Measurements from ENCODE around the gene CTAGE4. TPM values are rescaled to one million over a fixed set of nuclear protein-coding genes. Genes with fewer than 3 reads are reported as not detected.

Gene CTAGE4
- total and polyA plus RNA-seq, 2 experiments from 2014 or later = 4.3 to 10.1 TPM

Other genes starting within 250 kb of the CTAGE4 start
- not detected in 2 replicates for gene OR2F2, start 248.2 kb upstream of the CTAGE4 start, total RNA-seq (2014; rRNA removed; shearing (Covaris generic))
- gene OR2F2, start 248.2 kb upstream of the CTAGE4 start, polyA plus RNA-seq (2016; fragmentation: Nextera tagmentation; extraction: Ambion mirVana) = not detected in 2 replicates
- gene OR2F1, start 228.6 kb upstream of the CTAGE4 start, total RNA-seq (2014; rRNA removed; shearing (Covaris generic)) = 0.04 TPM in 1 of 2 replicates, not detected in the other
- gene OR2F1, start 228.6 kb upstream of the CTAGE4 start, polyA plus RNA-seq (2016; fragmentation: Nextera tagmentation; extraction: Ambion mirVana) = not detected in 2 replicates
- gene OR6B1, start 183.1 kb upstream of the CTAGE4 start, total RNA-seq (2014; rRNA removed; shearing (Covaris generic)) = not detected in 2 replicates
- gene OR6B1, start 183.1 kb upstream of the CTAGE4 start, polyA plus RNA-seq (2016; fragmentation: Nextera tagmentation; extraction: Ambion mirVana) = not detected in 2 replicates
- not detected in 2 replicates for gene OR2A5, start 134.5 kb upstream of the CTAGE4 start, total RNA-seq (2014; rRNA removed; shearing (Covaris generic))
- not detected in 2 replicates for gene OR2A5, start 134.5 kb upstream of the CTAGE4 start, polyA plus RNA-seq (2016; fragmentation: Nextera tagmentation; extraction: Ambion mirVana)
- gene OR2A25, start 113.7 kb upstream of the CTAGE4 start, total RNA-seq (2014; rRNA removed; shearing (Covaris generic)) = not detected in 2 replicates
- gene OR2A25, start 113.7 kb upstream of the CTAGE4 start, polyA plus RNA-seq (2016; fragmentation: Nextera tagmentation; extraction: Ambion mirVana) = not detected in 2 replicates
- not detected in 2 replicates for gene OR2A12, start 97.2 kb upstream of the CTAGE4 start, total RNA-seq (2014; rRNA removed; shearing (Covaris generic))
- gene OR2A12, start 97.2 kb upstream of the CTAGE4 start, polyA plus RNA-seq (2016; fragmentation: Nextera tagmentation; extraction: Ambion mirVana) = not detected in 2 replicates
- gene OR2A2, start 73.9 kb upstream of the CTAGE4 start, total RNA-seq (2014; rRNA removed; shearing (Covaris generic)) = not detected in 2 replicates
- not detected in 2 replicates for gene OR2A2, start 73.9 kb upstream of the CTAGE4 start, polyA plus RNA-seq (2016; fragmentation: Nextera tagmentation; extraction: Ambion mirVana)
- gene OR2A14, start 60.3 kb upstream of the CTAGE4 start, total RNA-seq (2014; rRNA removed; shearing (Covaris generic)) = not detected in 2 replicates
- not detected in 2 replicates for gene OR2A14, start 60.3 kb upstream of the CTAGE4 start, polyA plus RNA-seq (2016; fragmentation: Nextera tagmentation; extraction: Ambion mirVana)
- gene ARHGEF35, start 12.4 kb downstream of the CTAGE4 start, total RNA-seq (2014; rRNA removed; shearing (Covaris generic)) = 21.4 and 26.3 TPM in 2 replicates
- 27.6 and 32.3 TPM in 2 replicates for gene ARHGEF35, start 12.4 kb downstream of the CTAGE4 start, polyA plus RNA-seq (2016; fragmentation: Nextera tagmentation; extraction: Ambion mirVana)
- 0.27 and 0.28 TPM in 2 replicates for gene OR2A42, start 56.1 kb downstream of the CTAGE4 start, total RNA-seq (2014; rRNA removed; shearing (Covaris generic))
- 1.8 and 2.1 TPM in 2 replicates for gene OR2A42, start 56.1 kb downstream of the CTAGE4 start, polyA plus RNA-seq (2016; fragmentation: Nextera tagmentation; extraction: Ambion mirVana)
- gene OR2A7, start 81.3 kb downstream of the CTAGE4 start, total RNA-seq (2014; rRNA removed; shearing (Covaris generic)) = 1.6 and 2.2 TPM in 2 replicates
- gene OR2A7, start 81.3 kb downstream of the CTAGE4 start, polyA plus RNA-seq (2016; fragmentation: Nextera tagmentation; extraction: Ambion mirVana) = 1.7 and 3.2 TPM in 2 replicates
- gene CTAGE8, start 85.8 kb downstream of the CTAGE4 start, total RNA-seq (2014; rRNA removed; shearing (Covaris generic)) = 0.52 and 1.4 TPM in 2 replicates
- gene CTAGE8, start 85.8 kb downstream of the CTAGE4 start, polyA plus RNA-seq (2016; fragmentation: Nextera tagmentation; extraction: Ambion mirVana) = 1.3 and 3.1 TPM in 2 replicates
- 0.10 TPM in 1 of 2 replicates, not detected in the other for gene OR2A1, start 129.0 kb downstream of the CTAGE4 start, total RNA-seq (2014; rRNA removed; shearing (Covaris generic))
- 1.2 and 1.6 TPM in 2 replicates for gene OR2A1, start 129.0 kb downstream of the CTAGE4 start, polyA plus RNA-seq (2016; fragmentation: Nextera tagmentation; extraction: Ambion mirVana)
- gene ARHGEF5, start 171.9 kb downstream of the CTAGE4 start, total RNA-seq (2014; rRNA removed; shearing (Covaris generic)) = 27.1 and 27.3 TPM in 2 replicates
- gene ARHGEF5, start 171.9 kb downstream of the CTAGE4 start, polyA plus RNA-seq (2016; fragmentation: Nextera tagmentation; extraction: Ambion mirVana) = 10.2 TPM in 2 replicates
- not detected in 2 replicates for gene NOBOX, start 220.2 kb downstream of the CTAGE4 start, total RNA-seq (2014; rRNA removed; shearing (Covaris generic))
- gene NOBOX, start 220.2 kb downstream of the CTAGE4 start, polyA plus RNA-seq (2016; fragmentation: Nextera tagmentation; extraction: Ambion mirVana) = not detected in 2 replicates